Keratinocyte (primary cell): ENCODE measurements around the gene SRPK2. TPM values are rescaled to one million over a fixed set of nuclear protein-coding genes. Genes with fewer than 3 reads are reported as not detected.

ENCODE experiments used
- DNase-seq: peaks from one replicate; pipeline ENCODE4 v3.0.0-alpha.2; 2011; ENCODE audit warnings: low read depth, missing footprints, low spot score
- FAIRE-seq: peaks from 2 replicates; lab custom pipeline; 2011; peaks lifted over from hg19 to GRCh38; lab: Jason Lieb, UNC
- H2AFZ ChIP-seq: 2 replicates; pipeline ENCODE4 v1.6.0; 2012; ENCODE audit warnings: low read length, control low read depth, inconsistent platforms; ENCODE audit not compliant: control insufficient read depth
- H3K27ac ChIP-seq: 2 replicates; pipeline ENCODE4 v1.5.1; 2011; ENCODE audit warnings: low read length; ENCODE audit not compliant: control insufficient read depth, insufficient read depth
- H3K27me3 ChIP-seq: 3 replicates; pipeline ENCODE4 v1.6.0; 2011; ENCODE audit warnings: low read length; ENCODE audit not compliant: control insufficient read depth, insufficient read depth; ENCODE audit errors: extremely low read depth
- H3K36me3 ChIP-seq, 2 experiments: 2 replicates in 1 of 2; 3 replicates in 1 of 2; pipeline ENCODE4 v1.5.1; 2011; ENCODE audit warnings: low read length in 2 of 2, mild to moderate bottlenecking in 1 of 2; ENCODE audit not compliant: control insufficient read depth in 2 of 2, insufficient read depth in 2 of 2; ENCODE audit errors: extremely low read depth in 1 of 2
- H3K4me1 ChIP-seq: 3 replicates; pipeline ENCODE4 v1.5.1; 2011; ENCODE audit warnings: low read length; ENCODE audit not compliant: control insufficient read depth, insufficient read depth; ENCODE audit errors: extremely low read depth
- H3K4me2 ChIP-seq: 3 replicates; pipeline ENCODE4 v1.6.0; 2011; ENCODE audit warnings: low read depth, low read length; ENCODE audit not compliant: control insufficient read depth, insufficient read depth; ENCODE audit errors: extremely low read depth
- H3K4me3 ChIP-seq, 3 experiments: fragments of 200-600 bp in 1 of 3; sonication (generic) in 1 of 3; 2 replicates in 2 of 3; 3 replicates in 1 of 3; pipeline ENCODE4 v1.5.1; 2011 to 2016; ENCODE audit warnings: low read length in 3 of 3, mild to moderate bottlenecking in 3 of 3, control low read depth in 2 of 3, inconsistent platforms in 1 of 3, low read depth in 1 of 3, mixed read lengths in 1 of 3, mixed run types in 1 of 3, moderate library complexity in 1 of 3; ENCODE audit not compliant: control insufficient read depth in 2 of 3, insufficient read depth in 2 of 3; ENCODE audit errors: extremely low read depth in 1 of 3
- H3K79me2 ChIP-seq: 2 replicates; pipeline ENCODE4 v1.6.0; 2012; ENCODE audit warnings: low read length; ENCODE audit not compliant: control insufficient read depth, insufficient read depth
- H3K9ac ChIP-seq: 3 replicates; pipeline ENCODE4 v1.6.0; 2011; ENCODE audit warnings: low read length; ENCODE audit not compliant: control insufficient read depth, insufficient read depth; ENCODE audit errors: extremely low read depth
- H3K9me1 ChIP-seq: 3 replicates; pipeline ENCODE4 v1.6.0; 2011; ENCODE audit warnings: low read length; ENCODE audit not compliant: control insufficient read depth, insufficient read depth; ENCODE audit errors: extremely low read depth
- H3K9me3 ChIP-seq: 2 replicates; pipeline ENCODE4 v1.5.1; 2012; ENCODE audit warnings: low read depth, low read length; ENCODE audit not compliant: control insufficient read depth
- H4K20me1 ChIP-seq: 3 replicates; pipeline ENCODE4 v1.6.0; 2011; ENCODE audit warnings: low read length; ENCODE audit not compliant: control insufficient read depth, insufficient read depth; ENCODE audit errors: extremely low read depth
- CTCF ChIP-seq, 3 experiments: IDR thresholded peaks in 1 of 3; conservative IDR thresholded peaks in 1 of 3; optimal IDR thresholded peaks in 1 of 3; 2 replicates in 2 of 3; 3 replicates in 1 of 3; pipeline versions ENCODE3 to v1.5.1; 2011; ENCODE audit warnings: low read length in 3 of 3, mild to moderate bottlenecking in 3 of 3, moderate library complexity in 2 of 3, control low read depth in 1 of 3, inconsistent platforms in 1 of 3; ENCODE audit not compliant: insufficient read depth in 2 of 3; ENCODE audit errors: extremely low read depth in 1 of 3
- EZH2 ChIP-seq: IDR thresholded peaks from one replicate; pipeline ENCODE4 v1.6.1; 2012; ENCODE audit warnings: inconsistent platforms, mild to moderate bottlenecking, low read length, moderate library complexity
- dilution Hi-C: fragments of 300-500 bp; cut with MboI; formaldehyde crosslinking; loops from one replicate; pipeline ENCODE4 v1.7.0; 2020; ENCODE audit warnings: low sequenced_read_pairs; ENCODE audit not compliant: extremely low pct_ligation_motif_present
- polyA plus RNA-seq, 5 experiments: library from polyadenylated mRNA; depleted of rRNA in 3 of 5; stranded (reverse) in 3 of 5; stranded (forward) in 1 of 5; unstranded in 1 of 5; fragments of >200 nt; gene quantifications; 1 replicate in 1 of 5; 2 replicates in 3 of 5; 3 replicates in 1 of 5; pipeline versions ENCODE4 v1.2.1 to v1.2.3, GENCODE V29; 2011 to 2012; ENCODE audit warnings: missing spikeins in 2 of 5, low read depth in 1 of 5, low replicate concordance in 1 of 5

Gene SRPK2
- polyA plus RNA-seq, 1 donor (not counting 4 experiments of a cell fraction or from before 2014, with no cell fraction given), result 40.2 TPM

- Histone ChIP-seq H3K27ac (no peak overlapping the region), H3K9me3 (no peaks in the 10 kb centered on the region), H3K4me2 (no peak overlapping the region)
These were observed 131.4 kb downstream of the SRPK2 start for GRCh38 chr7:105257338-105257737.

GRCh38 chr7:105256761-105257231 lies 131.9 kb downstream of the SRPK2 start:
- TF ChIP-seq CTCF (optimal IDR thresholded peaks at IDR 0.05 in 1 of 3, IDR thresholded peaks at IDR 0.05 in 1 of 3, conservative IDR thresholded peaks at IDR 0.05 in 1 of 3; ENCODE audit: extremely low read depth in 1 of 3, insufficient read depth in 2 of 3, low read length in 3 of 3) (no peak), EZH2 (no peak)
- H3K79me2 ChIP-seq, result peaks cover 65% of the 10 kb centered on the region
- no peak overlapping the region for H3K9ac ChIP-seq

More at GRCh38 chr7:105257338-105257737, 131.4 kb downstream of the SRPK2 start:
- peaks cover 0 to 2% of the 10 kb centered on the region in 2 experiments for H3K36me3 ChIP-seq
- no peak overlapping the region for H3K4me3 ChIP-seq
- H3K4me1 ChIP-seq, result peaks cover 10% of the 10 kb centered on the region
- H3K9me1 ChIP-seq, result peaks cover 2% of the 10 kb centered on the region
- H3K9ac ChIP-seq, result no peak overlapping the region
- DNase-seq, result no peak
- FAIRE-seq, result no peak
- H2AFZ ChIP-seq, result no peak overlapping the region
- H3K27me3 ChIP-seq, result no peaks in the 10 kb centered on the region
- peaks cover 71% of the 10 kb centered on the region for H3K79me2 ChIP-seq
- peaks cover 2% of the 10 kb centered on the region for H4K20me1 ChIP-seq
- dilution Hi-C loops, result no loop called here
- TF ChIP-seq CTCF (optimal IDR thresholded peaks at IDR 0.05 in 1 of 3, IDR thresholded peaks at IDR 0.05 in 1 of 3, conservative IDR thresholded peaks at IDR 0.05 in 1 of 3; ENCODE audit: extremely low read depth in 1 of 3, insufficient read depth in 2 of 3, low read length in 3 of 3) (no peak), EZH2 (no peak)

More at GRCh38 chr7:105256761-105257231, 131.9 kb downstream of the SRPK2 start:
- no peak overlapping the region for H3K4me3 ChIP-seq
- H3K27ac ChIP-seq, result no peak overlapping the region
- FAIRE-seq (no peak), DNase-seq (no peak)
- H3K4me1 ChIP-seq, result peaks cover 4% of the 10 kb centered on the region
- H3K27me3 ChIP-seq, result no peaks in the 10 kb centered on the region
- H4K20me1 ChIP-seq, result peaks cover 1% of the 10 kb centered on the region
- H3K4me2 ChIP-seq, result no peak overlapping the region
- H2AFZ ChIP-seq, result no peak overlapping the region
- dilution Hi-C loops, result no loop called here
- no peaks in the 10 kb centered on the region for H3K9me3 ChIP-seq
- H3K36me3 ChIP-seq, result peaks cover 0 to under 1% of the 10 kb centered on the region in 2 experiments
- peaks cover 2% of the 10 kb centered on the region for H3K9me1 ChIP-seq
